HFFc6 (cell line): ENCODE results near the gene BCL7B. TPM values are rescaled to one million over a fixed set of nuclear protein-coding genes. Genes with fewer than 3 reads are reported as not detected.
"Not testable (repeated sequence)": the region's sequence is repeated elsewhere in the genome, so short reads cannot be mapped to it uniquely, and the experiment has no call there.

Experiments used
- DNase-seq: peaks from one replicate; pipeline ENCODE4 v3.0.0-alpha.2; 2018
- H3K27ac Mint-ChIP-seq: 2 replicates; pipeline ENCODE4 v1.8.0; 2020; ENCODE audit warnings: mild to moderate bottlenecking, mixed read lengths
- H3K27me3 Mint-ChIP-seq: 2 replicates; pipeline ENCODE4 v1.8.0; 2021; ENCODE audit warnings: mild to moderate bottlenecking, moderate library complexity, mixed read lengths; ENCODE audit not compliant: insufficient read depth
- H3K36me3 Mint-ChIP-seq: 2 replicates; pipeline ENCODE4 v1.8.0; 2021; ENCODE audit warnings: low read depth, mixed read lengths
- H3K4me1 Mint-ChIP-seq: 2 replicates; pipeline ENCODE4 v1.8.0; 2020; ENCODE audit warnings: low read depth, mixed read lengths
- H3K4me3 Mint-ChIP-seq: 2 replicates; pipeline ENCODE4 v1.8.0; 2020; ENCODE audit warnings: mild to moderate bottlenecking, moderate library complexity, mixed read lengths
- H3K9me3 Mint-ChIP-seq: 2 replicates; pipeline ENCODE4 v1.8.0; 2020; ENCODE audit warnings: mild to moderate bottlenecking, mixed read lengths
- total RNA-seq, 6 experiments: library from RNA; stranded (reverse); fragmentation: NEBNext Ultra II Directional; extraction: Animal tissue kit (Norgen Biotek cat#: 25700); gene quantifications; 2 replicates in 1 of 6; 3 replicates in 5 of 6; pipeline ENCODE4 v1.2.3, GENCODE V29; 2021
- TF ChIP-seq, protein P1 (sequence below): fragments of 200-600 bp; sonication (generic); IDR thresholded peaks from 2 replicates; pipeline ENCODE4 v1.5.0; 2021; ENCODE audit warnings: antibody characterized with exemption, mild to moderate bottlenecking

Gene BCL7B
- total RNA-seq, 6 experiments from 2014 or later = 46.7 to 58.1 (median 50.0) TPM

DNA sequence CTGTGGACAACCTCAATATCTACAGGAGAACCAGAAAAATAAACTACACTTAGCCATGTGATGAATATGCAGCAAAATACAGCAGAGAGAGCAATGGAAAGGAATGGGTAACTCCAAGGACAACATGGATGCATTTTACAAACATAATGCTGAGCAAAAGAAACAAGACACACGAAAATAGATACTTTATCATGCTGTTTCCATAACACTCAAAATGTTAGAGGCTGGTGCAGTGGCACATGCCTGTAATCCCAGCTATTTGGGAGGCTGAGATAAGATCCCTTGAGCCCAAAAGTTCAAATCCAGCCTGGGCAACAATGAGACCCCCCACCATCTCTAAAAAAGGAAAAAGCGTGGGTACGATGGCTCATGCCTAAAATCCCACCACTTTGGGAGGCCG, 8.3 kb downstream of the BCL7B start:
- no peaks in the 10 kb centered on the region for H3K27me3 Mint-ChIP-seq
- peaks cover 19% of the 10 kb centered on the region for H3K36me3 Mint-ChIP-seq
- H3K4me1 Mint-ChIP-seq = peaks cover 11% of the 10 kb centered on the region
- H3K4me3 Mint-ChIP-seq = no peak overlapping the region
- no peak overlapping the region for H3K27ac Mint-ChIP-seq
- TF ChIP-seq, protein P1, sequence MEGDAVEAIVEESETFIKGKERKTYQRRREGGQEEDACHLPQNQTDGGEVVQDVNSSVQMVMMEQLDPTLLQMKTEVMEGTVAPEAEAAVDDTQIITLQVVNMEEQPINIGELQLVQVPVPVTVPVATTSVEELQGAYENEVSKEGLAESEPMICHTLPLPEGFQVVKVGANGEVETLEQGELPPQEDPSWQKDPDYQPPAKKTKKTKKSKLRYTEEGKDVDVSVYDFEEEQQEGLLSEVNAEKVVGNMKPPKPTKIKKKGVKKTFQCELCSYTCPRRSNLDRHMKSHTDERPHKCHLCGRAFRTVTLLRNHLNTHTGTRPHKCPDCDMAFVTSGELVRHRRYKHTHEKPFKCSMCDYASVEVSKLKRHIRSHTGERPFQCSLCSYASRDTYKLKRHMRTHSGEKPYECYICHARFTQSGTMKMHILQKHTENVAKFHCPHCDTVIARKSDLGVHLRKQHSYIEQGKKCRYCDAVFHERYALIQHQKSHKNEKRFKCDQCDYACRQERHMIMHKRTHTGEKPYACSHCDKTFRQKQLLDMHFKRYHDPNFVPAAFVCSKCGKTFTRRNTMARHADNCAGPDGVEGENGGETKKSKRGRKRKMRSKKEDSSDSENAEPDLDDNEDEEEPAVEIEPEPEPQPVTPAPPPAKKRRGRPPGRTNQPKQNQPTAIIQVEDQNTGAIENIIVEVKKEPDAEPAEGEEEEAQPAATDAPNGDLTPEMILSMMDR = no peak
- no peaks in the 10 kb centered on the region for H3K9me3 Mint-ChIP-seq
- DNase-seq = no peak

DNA sequence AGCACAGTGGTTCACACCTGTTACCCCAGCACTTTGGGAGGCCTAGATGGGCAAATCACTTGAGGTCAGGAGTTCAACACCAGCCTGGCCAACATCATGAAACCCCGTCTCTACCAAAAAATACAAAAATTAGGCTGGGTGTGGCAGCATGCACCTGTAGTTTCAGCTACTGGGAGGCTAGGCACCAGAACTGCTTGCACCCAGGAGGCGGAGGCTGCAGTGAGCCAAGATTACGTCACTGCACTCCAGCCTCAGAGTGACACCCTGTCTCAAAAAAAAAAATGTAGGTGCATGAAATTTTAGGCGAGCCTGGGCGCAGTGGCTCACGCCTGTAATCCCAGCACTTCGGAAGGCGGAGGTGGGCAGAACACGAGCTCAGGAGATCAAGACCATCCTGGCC, 9.6 kb downstream of the BCL7B start:
- H3K4me1 Mint-ChIP-seq = peaks cover 11% of the 10 kb centered on the region
- H3K27ac Mint-ChIP-seq = no peak overlapping the region
- H3K36me3 Mint-ChIP-seq = peaks cover 19% of the 10 kb centered on the region
- H3K4me3 Mint-ChIP-seq = no peak overlapping the region
- TF ChIP-seq, protein P1 = no peak
- no peak for DNase-seq
- no peaks in the 10 kb centered on the region for H3K9me3 Mint-ChIP-seq
- H3K27me3 Mint-ChIP-seq = no peaks in the 10 kb centered on the region; the same call in 1 of the 2 replicates

DNA sequence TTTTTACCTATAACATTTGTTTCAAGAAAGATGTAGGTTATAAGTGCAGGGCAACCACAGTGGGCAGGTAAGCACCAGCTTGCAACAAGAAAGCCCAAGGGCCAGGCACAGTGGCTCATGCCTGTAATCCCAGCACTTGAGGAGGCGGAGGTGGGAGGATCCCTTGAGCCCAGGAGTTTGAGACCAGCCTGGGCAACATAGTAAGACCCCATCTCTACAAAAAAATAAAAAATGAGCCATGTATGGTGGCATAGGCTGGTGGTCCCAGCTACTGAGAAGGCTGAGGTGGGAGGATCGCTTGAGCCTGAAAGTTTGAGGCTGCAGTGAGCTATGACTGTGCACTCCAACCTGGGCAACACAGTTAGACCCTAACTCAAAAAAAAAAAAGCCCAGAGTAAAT, 12.8 kb downstream of the BCL7B start:
- H3K4me1 Mint-ChIP-seq = peaks cover 11% of the 10 kb centered on the region
- peaks cover 24% of the 10 kb centered on the region for H3K36me3 Mint-ChIP-seq
- TF ChIP-seq, protein P1 = no peak
- no peaks in the 10 kb centered on the region for H3K9me3 Mint-ChIP-seq
- no peak overlapping the region for H3K27ac Mint-ChIP-seq
- DNase-seq = no peak
- no peaks in the 10 kb centered on the region; the same call in 1 of the 2 replicates for H3K27me3 Mint-ChIP-seq
- no peak overlapping the region for H3K4me3 Mint-ChIP-seq

DNA sequence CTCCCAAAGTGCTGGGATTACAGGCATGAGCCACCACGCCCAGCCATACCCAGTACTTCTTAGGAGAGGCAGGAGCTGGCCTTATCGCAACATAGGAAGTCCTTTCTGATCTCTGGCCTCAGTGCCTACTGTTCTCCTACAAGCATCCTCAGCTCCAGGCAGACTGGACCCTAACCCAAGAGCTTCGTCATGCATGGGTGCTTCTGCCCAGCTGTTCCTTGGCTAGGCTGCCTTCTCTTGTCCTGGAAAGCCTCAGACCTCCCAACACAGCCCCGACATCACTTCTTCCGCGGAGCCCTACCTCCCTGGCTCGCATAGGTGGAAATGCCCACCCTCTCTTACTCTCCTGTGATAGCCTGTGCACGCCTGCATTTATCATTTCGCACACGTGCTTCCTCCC, 15.8 kb downstream of the BCL7B start:
- peaks cover 9% of the 10 kb centered on the region for H3K4me1 Mint-ChIP-seq
- TF ChIP-seq, protein P1 = no peak
- H3K9me3 Mint-ChIP-seq = no peaks in the 10 kb centered on the region
- peaks cover 20% of the 10 kb centered on the region for H3K36me3 Mint-ChIP-seq
- peaks cover 1% of the 10 kb centered on the region for H3K27me3 Mint-ChIP-seq
- no peak overlapping the region for H3K27ac Mint-ChIP-seq
- DNase-seq = no peak
- no peak overlapping the region for H3K4me3 Mint-ChIP-seq

DNA sequence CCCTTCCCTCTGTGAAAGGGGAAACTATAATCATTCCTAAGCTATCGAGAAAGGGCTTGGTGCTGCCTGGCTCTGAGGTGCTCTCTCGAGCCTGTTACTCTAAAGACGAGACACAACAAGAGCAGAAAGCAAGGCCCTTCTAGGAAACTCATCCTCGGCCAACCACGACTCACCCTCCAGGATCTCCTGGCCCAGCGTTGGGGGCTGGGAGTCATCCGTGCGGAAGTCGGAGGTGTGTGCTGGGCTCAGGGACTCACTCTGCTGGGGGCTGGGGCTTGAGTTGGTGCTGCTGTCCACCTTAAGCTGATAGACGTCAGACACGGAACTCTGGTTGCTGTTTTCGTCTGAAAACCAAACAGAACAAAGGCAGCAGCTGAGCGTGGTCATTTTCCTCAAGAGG, 17.8 kb downstream of the BCL7B start:
- H3K27me3 Mint-ChIP-seq = peaks cover 1% of the 10 kb centered on the region
- no peak overlapping the region for H3K4me3 Mint-ChIP-seq
- no peak overlapping the region for H3K27ac Mint-ChIP-seq
- H3K36me3 Mint-ChIP-seq = peaks cover 21% of the 10 kb centered on the region
- no peaks in the 10 kb centered on the region for H3K9me3 Mint-ChIP-seq
- TF ChIP-seq, protein P1 = no peak
- no peak for DNase-seq
- H3K4me1 Mint-ChIP-seq = no peaks in the 10 kb centered on the region

DNA sequence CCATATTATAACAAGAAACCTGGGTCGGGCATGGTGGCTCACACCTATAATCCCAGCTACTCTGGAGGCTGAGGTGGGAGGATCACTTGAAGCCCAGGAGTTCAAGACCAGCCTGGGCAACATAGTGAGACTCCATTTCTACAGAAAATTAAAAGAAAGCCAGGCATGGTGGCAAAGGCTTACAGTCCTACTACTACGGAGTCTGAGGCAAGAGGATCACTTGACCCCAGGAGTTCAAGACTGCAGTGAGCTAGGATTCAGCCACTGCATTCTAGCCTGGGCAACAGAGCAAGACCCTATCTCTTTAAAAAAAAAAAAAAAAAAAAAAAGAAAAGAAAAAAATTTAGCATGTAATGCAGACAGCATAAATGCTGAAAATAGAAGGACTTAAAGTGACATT, 19.0 kb downstream of the BCL7B start:
- not testable (repeated sequence) for DNase-seq, H3K4me3 Mint-ChIP-seq, H3K27ac Mint-ChIP-seq, H3K9me3 Mint-ChIP-seq, H3K27me3 Mint-ChIP-seq, H3K4me1 Mint-ChIP-seq
- peaks cover 21% of the 10 kb centered on the region for H3K36me3 Mint-ChIP-seq
